K562 (cell line): ENCODE measurements around the gene KCNQ4. TPM values are rescaled to one million over a fixed set of nuclear protein-coding genes. Genes with fewer than 3 reads are reported as not detected.

Experiments
- CREM ChIP-seq: IDR thresholded peaks from 2 replicates; pipeline ENCODE4 v1.6.1; 2014; ENCODE audit warnings: antibody characterized with exemption, low read depth
- HMG20B ChIP-seq: fragments of 250-450 bp; sonication (Bioruptor Pico); IDR thresholded peaks from 2 replicates; pipeline ENCODE4 v1.5.0; 2021; ENCODE audit warnings: mild to moderate bottlenecking
- MNT ChIP-seq, 2 experiments: fragments of 450-650 bp; conservative IDR thresholded peaks; 2 replicates each; pipeline ENCODE4 v1.6.1; 2017; ENCODE audit warnings: mild to moderate bottlenecking in 2 of 2, moderate library complexity in 2 of 2
- PCBP2 ChIP-seq: fragments of 200-400 bp; formaldehyde crosslinking; IDR thresholded peaks from 2 replicates; pipeline ENCODE4 v1.6.1; 2018; ENCODE audit warnings: low read length, low read depth, mild to moderate bottlenecking, moderate library complexity; ENCODE audit not compliant: poor library complexity, severe bottlenecking
- RREB1 ChIP-seq: fragments of 250-450 bp; sonication (Bioruptor Pico); IDR thresholded peaks from 2 replicates; pipeline ENCODE4 v1.4.0; 2020
- TRIM25 ChIP-seq: fragments of 450-650 bp; IDR thresholded peaks from 2 replicates; pipeline ENCODE4 v1.7.0; 2016; ENCODE audit warnings: borderline replicate concordance
- ZBTB12 ChIP-seq: fragments of 250-450 bp; sonication (Bioruptor Pico); IDR thresholded peaks from 2 replicates; pipeline ENCODE4 v1.4.0; 2020
- ZMIZ1 ChIP-seq, 2 experiments: fragments of 150-350 bp in 1 of 2; IDR thresholded peaks; 2 replicates each; pipeline ENCODE4 v1.6.1; 2012 to 2016; ENCODE audit warnings: low read depth in 2 of 2, low read length in 2 of 2, mild to moderate bottlenecking in 1 of 2, moderate library complexity in 1 of 2
- ZNF133 ChIP-seq: fragments of 250-450 bp; sonication (Bioruptor Pico); IDR thresholded peaks from 2 replicates; pipeline ENCODE4 v1.4.0; 2020; ENCODE audit warnings: mild to moderate bottlenecking
- ZNF197 ChIP-seq: fragments of 200-800 bp; sonication (Bioruptor generic); IDR thresholded peaks from 2 replicates; pipeline ENCODE4 v1.6.1; 2016; ENCODE audit warnings: low read depth, missing genetic modification characterization, missing compliant biosample characterization
- ZNF551 ChIP-seq: fragments of 250-450 bp; sonication (Bioruptor Pico); IDR thresholded peaks from 2 replicates; pipeline ENCODE4 v1.5.0; 2021; ENCODE audit warnings: mild to moderate bottlenecking, moderate library complexity
- ZNF57 ChIP-seq: fragments of 450-650 bp; formaldehyde crosslinking; IDR thresholded peaks from 2 replicates; pipeline ENCODE4 v1.4.0; 2020; ENCODE audit warnings: mild to moderate bottlenecking, moderate library complexity
- polyA plus RNA-seq, 8 experiments: library from polyadenylated mRNA; depleted of rRNA in 4 of 8; stranded (reverse) in 5 of 8; unstranded in 3 of 8; fragments of >200 nt; fragmentation: Nextera tagmentation in 2 of 8; fragmentation: Illumina TruSeq in 1 of 8; extraction: Ambion mirVana in 2 of 8; extraction: Trizol in 1 of 8; gene quantifications; 2 replicates each; pipeline versions ENCODE4 v1.2.1 to v1.2.3, GENCODE V29; 2011 to 2014; ENCODE audit warnings: inconsistent platforms in 1 of 8, missing spikeins in 1 of 8
- total RNA-seq, 7 experiments: library from RNA; depleted of rRNA in 6 of 7; stranded (reverse); fragments of >200 nt in 6 of 7; fragmentation: Illumina TruSeq in 2 of 7; extraction: Trizol in 2 of 7; gene quantifications; 2 replicates each; pipeline versions ENCODE4 v1.2.1 to v1.2.3, GENCODE V29; 2011 to 2021; ENCODE audit warnings: low replicate concordance in 1 of 7

The KCNQ4 gene
- total and polyA plus RNA-seq, 9 of the 15 experiments (the other 6 are each of a cell fraction or from before 2014, with no cell fraction given) = 0.07 to 4.1 (median 0.79) TPM

GRCh38 chr1:40840526-40841323 lies 57.1 kb downstream of the KCNQ4 start (continued):
- TF ChIP-seq TRIM25 (no peak), ZNF57 (no peak), ZNF197 (CRISPR knock-in tag) (no peak), HMG20B (CRISPR knock-in tag) (no peak), ZNF551 (CRISPR knock-in tag) (no peak), RREB1 (CRISPR knock-in tag) (no peak), MNT (conservative IDR thresholded peaks at IDR 0.05) (no peak; a peak in 1 of 4 replicates), ZMIZ1 (IDR thresholded peaks at IDR 0.05; ENCODE audit: low read depth in 2 of 2, low read length in 2 of 2) (peak in 1 of 2 experiments; percentile 47; a peak in 1 of 4 replicates), ZNF133 (CRISPR knock-in tag) (no peak), PCBP2 (no peak), ZBTB12 (no peak), CREM (no peak)
